Measurements from ENCODE around the gene BCL3. TPM values are rescaled to one million over a fixed set of nuclear protein-coding genes. Genes with fewer than 3 reads are reported as not detected.

BCL3 gene
- total RNA-seq, 1 donor from 2014 or later, result 19.1 TPM

DNA sequence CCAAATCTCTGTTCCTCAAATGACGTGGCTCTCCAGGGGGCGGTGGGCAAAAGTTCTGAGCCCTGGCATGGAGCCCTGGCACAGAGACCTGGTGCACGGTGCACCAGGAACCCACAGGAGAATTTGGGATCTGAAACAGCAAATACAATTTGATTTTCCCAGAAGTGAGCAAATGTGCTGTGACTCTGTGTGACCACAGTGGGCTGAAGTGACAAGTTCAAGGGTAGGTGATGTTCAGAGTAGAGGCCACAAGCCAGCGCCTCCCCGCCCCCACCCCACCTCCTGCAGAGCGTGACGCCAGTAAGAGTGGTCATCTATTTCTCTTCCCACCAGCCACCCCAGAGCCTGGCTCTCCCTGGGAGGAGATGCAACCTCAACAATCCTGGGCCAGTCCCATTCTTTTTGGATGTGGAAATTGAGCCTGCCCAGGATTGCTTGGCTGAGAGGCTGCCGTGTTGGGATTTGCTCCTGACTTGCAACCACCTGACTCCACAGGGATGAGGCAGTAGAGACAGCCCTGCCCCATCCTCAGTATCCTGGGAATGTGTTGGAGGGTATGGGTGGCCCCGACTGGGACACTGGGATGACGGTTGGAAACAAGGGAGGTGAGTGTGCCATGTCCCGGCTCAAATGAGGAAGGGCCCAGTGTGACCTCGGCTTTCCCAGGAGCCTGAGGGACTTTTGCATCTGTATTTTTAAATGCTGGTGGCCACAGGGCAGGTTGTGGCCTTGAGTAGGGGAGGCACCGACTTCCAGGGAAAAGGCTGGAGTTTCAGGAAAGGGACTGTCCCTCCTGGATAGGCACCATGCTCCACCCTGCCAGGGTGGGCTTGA is 11.1 kb upstream of the BCL3 start:
- Histone ChIP-seq H3K4me3 (ENCODE audit: low read depth, low read length) (no peak overlapping the region), H3K27me3 (ENCODE audit: control insufficient read depth, insufficient read depth, low read length) (no peaks in the 10 kb centered on the region), H3K36me3 (ENCODE audit: control insufficient read depth, insufficient read depth, low read length) (no peaks in the 10 kb centered on the region)
- no peak for TF ChIP-seq CTCF (IDR thresholded peaks at IDR 0.05; ENCODE audit: insufficient read depth, low read length, poor library complexity, severe bottlenecking)
- no peak for DNase-seq (ENCODE audit: low read depth)

DNA sequence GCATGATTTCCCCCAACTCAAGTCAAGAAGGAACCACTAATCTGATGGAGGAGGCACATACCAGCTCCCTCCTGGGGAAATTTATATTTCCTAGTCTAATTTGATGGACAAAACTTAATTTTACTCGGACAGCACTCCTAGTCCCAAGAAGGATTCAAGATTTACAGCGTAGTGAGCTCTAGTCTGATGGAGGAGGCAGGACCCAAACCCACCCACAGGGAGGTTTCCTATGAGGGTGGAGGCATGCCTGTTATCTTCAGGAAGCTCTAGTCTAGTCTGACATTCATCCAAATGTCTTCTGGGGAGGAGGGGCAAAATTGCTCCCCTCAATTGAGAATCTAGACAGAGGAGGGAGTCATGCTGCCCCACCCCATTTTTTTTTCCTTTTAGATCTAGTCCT is 10.4 kb upstream of the BCL3 start:
- H3K4me3 ChIP-seq (ENCODE audit: low read depth, low read length), result no peak overlapping the region
- no peak for DNase-seq (ENCODE audit: low read depth)
- no peak for TF ChIP-seq CTCF (IDR thresholded peaks at IDR 0.05; ENCODE audit: insufficient read depth, low read length, poor library complexity, severe bottlenecking)
- no peaks in the 10 kb centered on the region for H3K36me3 ChIP-seq (ENCODE audit: control insufficient read depth, insufficient read depth, low read length)
- H3K27me3 ChIP-seq (ENCODE audit: control insufficient read depth, insufficient read depth, low read length), result no peaks in the 10 kb centered on the region

- no peaks in the 10 kb centered on the region for H3K27me3 ChIP-seq (ENCODE audit: control insufficient read depth, insufficient read depth, low read length)
- DNase-seq (ENCODE audit: low read depth), result peak; percentile 34
- no peaks in the 10 kb centered on the region for H3K36me3 ChIP-seq (ENCODE audit: control insufficient read depth, insufficient read depth, low read length)
- no peak for TF ChIP-seq CTCF (IDR thresholded peaks at IDR 0.05; ENCODE audit: insufficient read depth, low read length, poor library complexity, severe bottlenecking)
- no peak overlapping the region for H3K4me3 ChIP-seq (ENCODE audit: low read depth, low read length)
These were observed 9.6 kb upstream of the BCL3 start for GRCh38 chr19:44738603-44739558.

DNA sequence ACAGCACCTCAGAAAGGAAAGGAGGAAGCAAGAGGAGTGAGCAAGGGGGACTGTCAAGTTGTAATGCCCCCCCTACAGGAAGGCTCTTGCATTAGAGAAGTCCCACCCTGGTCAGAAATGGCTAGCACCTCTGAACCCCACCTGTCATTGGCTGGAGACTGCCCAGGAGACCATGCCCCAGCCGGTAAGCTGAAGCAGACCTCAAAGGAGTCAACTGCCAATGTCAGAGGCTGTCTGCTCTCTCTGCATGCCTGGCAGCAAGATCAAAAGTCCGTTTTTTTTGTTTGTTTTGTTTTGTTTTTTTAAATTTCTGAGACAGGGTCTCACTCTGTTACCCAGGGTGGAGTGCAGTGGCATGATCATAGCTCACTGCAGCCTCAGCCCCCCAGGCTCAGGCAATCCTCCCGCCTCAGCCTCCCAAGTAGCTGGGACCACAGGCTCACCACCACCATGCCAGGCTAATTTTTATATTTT is 8.1 kb upstream of the BCL3 start:
- no peaks in the 10 kb centered on the region for H3K36me3 ChIP-seq (ENCODE audit: control insufficient read depth, insufficient read depth, low read length)
- no peaks in the 10 kb centered on the region for H3K27me3 ChIP-seq (ENCODE audit: control insufficient read depth, insufficient read depth, low read length)
- DNase-seq (ENCODE audit: low read depth), result no peak
- peak; percentile 21 for TF ChIP-seq CTCF (IDR thresholded peaks at IDR 0.05; ENCODE audit: insufficient read depth, low read length, poor library complexity, severe bottlenecking)
- H3K4me3 ChIP-seq (ENCODE audit: low read depth, low read length), result no peak overlapping the region

GRCh38 chr19:44741258-44741731 is 7.2 kb upstream of the BCL3 start:
- Histone ChIP-seq H3K4me3 (ENCODE audit: low read depth, low read length) (no peak overlapping the region), H3K27me3 (ENCODE audit: control insufficient read depth, insufficient read depth, low read length) (no peaks in the 10 kb centered on the region), H3K36me3 (ENCODE audit: control insufficient read depth, insufficient read depth, low read length) (no peaks in the 10 kb centered on the region)
- no peak for DNase-seq (ENCODE audit: low read depth)
- TF ChIP-seq CTCF (IDR thresholded peaks at IDR 0.05; ENCODE audit: insufficient read depth, low read length, poor library complexity, severe bottlenecking), result no peak
